Ishikawa (cell line): ENCODE results near the gene NPC1L1.

ENCODE experiments used
- CEBPB ChIP-seq: IDR thresholded peaks from 2 replicates; pipeline ENCODE4 v1.6.1; 2012
- EGR1 ChIP-seq: IDR thresholded peaks from 2 replicates; pipeline ENCODE4 v1.6.1; 2012
- EP300 ChIP-seq: IDR thresholded peaks from 2 replicates; pipeline ENCODE4 v1.6.1; 2012; ENCODE audit warnings: borderline replicate concordance
- FOXM1 ChIP-seq: IDR thresholded peaks from 2 replicates; pipeline ENCODE4 v1.6.1; 2012; ENCODE audit warnings: low read depth, borderline replicate concordance
- NFIC ChIP-seq: IDR thresholded peaks from 2 replicates; pipeline ENCODE4 v1.6.1; 2012
- RAD21 ChIP-seq: IDR thresholded peaks from 2 replicates; pipeline ENCODE4 v1.6.1; 2012; ENCODE audit warnings: low read depth
- REST ChIP-seq: IDR thresholded peaks from 2 replicates; pipeline ENCODE4 v1.6.1; 2012; ENCODE audit warnings: low read depth, mild to moderate bottlenecking
- YY1 ChIP-seq: IDR thresholded peaks from 2 replicates; pipeline ENCODE4 v1.6.1; 2012; ENCODE audit warnings: low read depth
- TF ChIP-seq, protein P1 (sequence below): IDR thresholded peaks from 2 replicates; pipeline ENCODE4 v1.6.1; 2012

DNA sequence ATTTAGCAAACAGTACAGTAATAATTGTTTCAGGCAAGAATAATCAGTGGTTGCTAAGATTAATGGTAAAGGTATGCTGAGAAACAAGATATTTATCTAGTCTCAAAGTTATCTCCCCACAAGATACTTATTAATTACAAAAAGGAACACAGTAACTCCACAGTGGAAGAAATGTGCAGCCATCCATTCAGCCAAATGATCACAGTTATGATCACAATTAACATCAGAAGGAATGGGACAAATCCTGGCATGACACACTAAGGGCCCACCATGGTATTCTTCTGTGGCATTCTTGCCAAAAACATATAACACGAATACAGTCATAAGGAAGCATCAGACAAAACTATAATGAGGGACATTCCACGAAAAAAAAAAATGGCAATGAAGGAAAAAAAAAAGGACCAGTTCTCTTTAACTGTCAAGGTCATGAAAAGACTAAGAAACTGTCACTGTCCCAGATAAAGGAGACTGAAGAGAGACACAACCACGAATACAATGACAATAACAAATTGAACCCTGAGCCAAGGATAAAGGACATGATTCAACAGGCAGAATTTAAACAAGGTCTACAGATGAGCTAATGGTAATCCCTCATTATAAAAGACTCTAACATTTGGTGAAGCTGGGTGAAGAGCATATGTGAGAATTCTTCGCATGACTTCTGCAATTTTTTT, 71.5 kb downstream of the NPC1L1 start:
- TF ChIP-seq REST: no peak
- TF ChIP-seq FOXM1: no peak
- TF ChIP-seq, protein P1, sequence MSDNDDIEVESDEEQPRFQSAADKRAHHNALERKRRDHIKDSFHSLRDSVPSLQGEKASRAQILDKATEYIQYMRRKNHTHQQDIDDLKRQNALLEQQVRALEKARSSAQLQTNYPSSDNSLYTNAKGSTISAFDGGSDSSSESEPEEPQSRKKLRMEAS: no peak
- no peak for TF ChIP-seq EGR1
- no peak for TF ChIP-seq RAD21
- TF ChIP-seq CEBPB: no peak
- TF ChIP-seq NFIC: no peak
- TF ChIP-seq EP300: no peak
- no peak for TF ChIP-seq YY1
